Measurements from ENCODE around the gene PGAM2. TPM values are rescaled to one million over a fixed set of nuclear protein-coding genes. Genes with fewer than 3 reads are reported as not detected.

The PGAM2 gene
- total RNA-seq, 2 donors from 2014 or later: 1.2 to 1.3 TPM

DNA sequence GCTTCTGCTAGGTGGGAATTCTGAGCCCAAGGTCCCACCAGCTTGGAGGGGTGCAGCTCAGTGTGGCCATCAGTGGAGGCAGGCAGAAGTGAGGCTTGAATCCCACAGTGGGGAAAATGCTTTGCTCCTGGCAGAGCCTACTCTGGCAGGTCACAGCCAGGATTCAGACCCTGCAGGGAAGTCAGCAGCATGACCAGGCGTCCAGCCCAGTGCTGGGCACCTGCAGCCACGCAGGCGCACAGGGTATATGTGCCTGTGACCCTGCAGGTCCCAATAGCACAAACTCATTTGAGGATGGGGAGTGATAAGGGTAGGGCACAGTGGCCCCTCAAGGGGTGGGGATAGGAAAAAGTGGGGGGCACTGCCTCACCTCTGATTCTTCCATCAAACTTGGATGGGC is 30.4 kb upstream of the PGAM2 start:
- H3K4me3 Mint-ChIP-seq: no peak overlapping the region
- H3K36me3 Mint-ChIP-seq (ENCODE audit: low read depth): no peaks in the 10 kb centered on the region
- peaks cover 4% of the 10 kb centered on the region for H3K4me1 Mint-ChIP-seq
- WGBS, 2 experiments (ENCODE audit: insufficient coverage in 1 of 2, insufficient read length in 1 of 2): 95 to 100% methylated on average over 2 to 3 of the region's 3 CpGs
- H3K9me3 ChIP-seq (ENCODE audit: control insufficient read depth, low read length): no peaks in the 10 kb centered on the region
- H3K9me3 Mint-ChIP-seq: no peaks in the 10 kb centered on the region
- no peak overlapping the region for H3K9ac ChIP-seq (ENCODE audit: extremely low read depth, low read length, poor library complexity, severe bottlenecking)
- H3K4me1 ChIP-seq (ENCODE audit: control insufficient read depth, insufficient read depth, low read length): no peaks in the 10 kb centered on the region
- H3K27me3 Mint-ChIP-seq (ENCODE audit: insufficient read depth): peaks cover 6% of the 10 kb centered on the region
- no peak for DNase-seq
- no peak overlapping the region for H3K27ac Mint-ChIP-seq
- no peaks in the 10 kb centered on the region for H3K36me3 ChIP-seq (ENCODE audit: control insufficient read depth, insufficient read depth, low read length)
- H3K27me3 ChIP-seq (ENCODE audit: control insufficient read depth, insufficient read depth, low read length, poor library complexity, severe bottlenecking): no peaks in the 10 kb centered on the region
- no peak overlapping the region for H3K4me3 ChIP-seq (ENCODE audit: low read length)
- TF ChIP-seq, protein P1, sequence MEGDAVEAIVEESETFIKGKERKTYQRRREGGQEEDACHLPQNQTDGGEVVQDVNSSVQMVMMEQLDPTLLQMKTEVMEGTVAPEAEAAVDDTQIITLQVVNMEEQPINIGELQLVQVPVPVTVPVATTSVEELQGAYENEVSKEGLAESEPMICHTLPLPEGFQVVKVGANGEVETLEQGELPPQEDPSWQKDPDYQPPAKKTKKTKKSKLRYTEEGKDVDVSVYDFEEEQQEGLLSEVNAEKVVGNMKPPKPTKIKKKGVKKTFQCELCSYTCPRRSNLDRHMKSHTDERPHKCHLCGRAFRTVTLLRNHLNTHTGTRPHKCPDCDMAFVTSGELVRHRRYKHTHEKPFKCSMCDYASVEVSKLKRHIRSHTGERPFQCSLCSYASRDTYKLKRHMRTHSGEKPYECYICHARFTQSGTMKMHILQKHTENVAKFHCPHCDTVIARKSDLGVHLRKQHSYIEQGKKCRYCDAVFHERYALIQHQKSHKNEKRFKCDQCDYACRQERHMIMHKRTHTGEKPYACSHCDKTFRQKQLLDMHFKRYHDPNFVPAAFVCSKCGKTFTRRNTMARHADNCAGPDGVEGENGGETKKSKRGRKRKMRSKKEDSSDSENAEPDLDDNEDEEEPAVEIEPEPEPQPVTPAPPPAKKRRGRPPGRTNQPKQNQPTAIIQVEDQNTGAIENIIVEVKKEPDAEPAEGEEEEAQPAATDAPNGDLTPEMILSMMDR (conservative IDR thresholded peaks at IDR 0.05): no peak
- no peak overlapping the region for H3K27ac ChIP-seq (ENCODE audit: low read depth, low read length)

DNA sequence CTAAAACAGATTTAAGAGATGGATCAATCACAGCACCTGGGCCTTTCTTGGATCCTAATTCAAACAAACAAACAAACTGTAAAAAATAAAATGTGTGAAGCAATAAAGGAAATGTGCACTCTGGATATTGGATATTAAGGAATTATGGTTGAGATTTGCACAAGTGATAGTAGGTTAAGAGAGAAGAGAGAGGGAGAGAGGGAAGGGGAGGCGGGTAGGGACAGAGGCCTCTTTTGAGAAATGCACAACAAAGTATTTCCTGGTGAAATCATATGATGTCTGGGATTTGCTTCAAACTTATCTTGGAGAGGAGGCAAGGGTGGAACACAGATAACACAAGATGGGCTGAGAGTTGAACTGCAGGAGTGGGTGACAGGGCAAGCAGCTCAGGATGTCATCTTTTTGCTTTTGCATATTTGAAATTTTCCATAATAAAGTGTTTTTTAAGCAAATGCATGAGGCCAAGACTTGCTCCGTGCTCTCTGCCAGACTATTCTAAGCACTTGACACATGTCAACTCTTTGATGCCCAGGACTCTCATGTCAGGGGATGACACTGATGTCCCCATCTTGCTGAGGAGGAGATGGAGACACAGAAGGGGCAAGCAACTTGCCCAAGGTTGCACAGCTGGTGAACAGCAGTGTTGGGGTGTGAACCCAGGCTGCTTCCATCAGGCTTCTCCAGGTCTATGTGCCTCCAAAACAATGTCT is 29.7 kb upstream of the PGAM2 start:
- Histone ChIP-seq H3K9me3 (ENCODE audit: control insufficient read depth, low read length) (no peaks in the 10 kb centered on the region), H3K4me1 (ENCODE audit: control insufficient read depth, insufficient read depth, low read length) (no peaks in the 10 kb centered on the region), H3K27me3 (ENCODE audit: control insufficient read depth, insufficient read depth, low read length, poor library complexity, severe bottlenecking) (no peaks in the 10 kb centered on the region), H3K36me3 (ENCODE audit: control insufficient read depth, insufficient read depth, low read length) (no peaks in the 10 kb centered on the region), H3K9ac (ENCODE audit: extremely low read depth, low read length, poor library complexity, severe bottlenecking) (no peak overlapping the region), H3K4me3 (ENCODE audit: low read length) (no peak overlapping the region), H3K27ac (ENCODE audit: low read depth, low read length) (no peak overlapping the region)
- Mint-ChIP-seq H3K36me3 (ENCODE audit: low read depth) (no peaks in the 10 kb centered on the region), H3K27ac (no peak overlapping the region), H3K27me3 (ENCODE audit: insufficient read depth) (peaks cover 6% of the 10 kb centered on the region), H3K4me3 (no peak overlapping the region), H3K4me1 (peaks cover 4% of the 10 kb centered on the region), H3K9me3 (no peaks in the 10 kb centered on the region)
- WGBS, 2 experiments (ENCODE audit: insufficient coverage in 1 of 2, insufficient read length in 1 of 2): 79 to 100% methylated on average over 1 to 2 of the region's 2 CpGs
- TF ChIP-seq, protein P1 (conservative IDR thresholded peaks at IDR 0.05): no peak
- DNase-seq: no peak

DNA sequence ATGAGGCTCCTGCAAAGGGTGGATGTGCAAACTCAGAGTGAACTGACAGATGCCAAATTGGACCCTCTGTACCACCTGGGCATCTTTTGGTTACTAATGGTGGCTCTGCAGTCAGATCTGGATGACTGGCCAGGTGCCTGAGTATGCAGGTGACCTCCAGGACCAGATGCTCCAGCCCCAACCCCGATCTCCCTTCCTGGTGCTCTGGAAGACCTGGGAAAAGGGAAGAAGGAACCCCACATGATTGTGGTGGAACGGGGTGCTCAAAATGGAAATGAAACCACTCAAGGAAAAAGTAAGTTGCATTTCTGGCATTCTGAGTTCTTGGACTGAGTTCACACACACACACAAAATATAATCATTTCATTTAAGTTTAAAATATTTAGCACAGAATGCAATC is 29.0 kb upstream of the PGAM2 start:
- Mint-ChIP-seq H3K36me3 (ENCODE audit: low read depth) (no peaks in the 10 kb centered on the region), H3K9me3 (no peaks in the 10 kb centered on the region), H3K4me3 (no peak overlapping the region), H3K27ac (no peak overlapping the region), H3K4me1 (peaks cover 4% of the 10 kb centered on the region), H3K27me3 (ENCODE audit: insufficient read depth) (peaks cover 6% of the 10 kb centered on the region)
- DNase-seq: no peak
- Histone ChIP-seq H3K36me3 (ENCODE audit: control insufficient read depth, insufficient read depth, low read length) (no peaks in the 10 kb centered on the region), H3K4me1 (ENCODE audit: control insufficient read depth, insufficient read depth, low read length) (no peaks in the 10 kb centered on the region), H3K9me3 (ENCODE audit: control insufficient read depth, low read length) (no peaks in the 10 kb centered on the region), H3K9ac (ENCODE audit: extremely low read depth, low read length, poor library complexity, severe bottlenecking) (no peak overlapping the region), H3K4me3 (ENCODE audit: low read length) (no peak overlapping the region), H3K27ac (ENCODE audit: low read depth, low read length) (no peak overlapping the region), H3K27me3 (ENCODE audit: control insufficient read depth, insufficient read depth, low read length, poor library complexity, severe bottlenecking) (no peaks in the 10 kb centered on the region)
- TF ChIP-seq, protein P1 (conservative IDR thresholded peaks at IDR 0.05): no peak
- WGBS, 2 experiments (ENCODE audit: insufficient coverage in 1 of 2, insufficient read length in 1 of 2): 88 to 100% methylated on average over 1 to 2 of the region's 2 CpGs

Measured in endodermal cell (in vitro differentiated cells).